GM19193 (cell line): Measurements from ENCODE around the gene DCAF15.

Experiments used
- POLR2A ChIP-seq: IDR thresholded peaks from 4 replicates; pipeline ENCODE4 v1.6.1; 2011; ENCODE audit not compliant: insufficient read depth, insufficient read length; ENCODE audit errors: extremely low read depth

Gene DCAF15

GRCh38 chr19:13961826-13962698, 9.8 kb downstream of the DCAF15 start:
- TF ChIP-seq POLR2A: no peak

GRCh38 chr19:13962699-13963602, 10.6 kb downstream of the DCAF15 start:
- no peak for TF ChIP-seq POLR2A

GRCh38 chr19:13963603-13964105, 11.3 kb downstream of the DCAF15 start:
- no peak for TF ChIP-seq POLR2A

- no peak for TF ChIP-seq POLR2A
Measured at GRCh38 chr19:13964776-13965175, 12.5 kb downstream of the DCAF15 start.

GRCh38 chr19:13965377-13965896, 13.1 kb downstream of the DCAF15 start:
- TF ChIP-seq POLR2A: no peak

- TF ChIP-seq POLR2A: no peak
Measured at GRCh38 chr19:13965926-13966683, 13.8 kb downstream of the DCAF15 start.

GRCh38 chr19:13966684-13967128, 14.4 kb downstream of the DCAF15 start:
- TF ChIP-seq POLR2A: no peak

GRCh38 chr19:13968383-13968935, 16.1 kb downstream of the DCAF15 start:
- TF ChIP-seq POLR2A: no peak

GRCh38 chr19:13968999-13969398, 16.7 kb downstream of the DCAF15 start:
- TF ChIP-seq POLR2A: no peak

GRCh38 chr19:13969897-13970296, 17.6 kb downstream of the DCAF15 start:
- no peak for TF ChIP-seq POLR2A

GRCh38 chr19:13972368-13973155, 20.3 kb downstream of the DCAF15 start:
- TF ChIP-seq POLR2A: no peak

GRCh38 chr19:13974073-13974472, 21.8 kb downstream of the DCAF15 start:
- no peak for TF ChIP-seq POLR2A

GRCh38 chr19:13975870-13976269, 23.6 kb downstream of the DCAF15 start:
- no peak for TF ChIP-seq POLR2A
